Endodermal cell (in vitro differentiated cells): ENCODE measurements around the gene RANBP10. TPM values are rescaled to one million over a fixed set of nuclear protein-coding genes. Genes with fewer than 3 reads are reported as not detected.

Source experiments
- DNase-seq: peaks from one replicate; pipeline ENCODE4 v3.0.0-alpha.2; 2017
- H3K27ac ChIP-seq: 2 replicates; pipeline ENCODE4 v1.5.1; 2013; ENCODE audit warnings: mild to moderate bottlenecking, low read depth, low read length, moderate library complexity
- H3K27me3 ChIP-seq: 2 replicates; pipeline ENCODE4 v1.6.1; 2013; ENCODE audit warnings: mild to moderate bottlenecking, low read length, moderate library complexity; ENCODE audit not compliant: insufficient read depth, control insufficient read depth, poor library complexity, severe bottlenecking
- H3K36me3 ChIP-seq: 2 replicates; pipeline ENCODE4 v1.7.0; 2013; ENCODE audit warnings: mild to moderate bottlenecking, low read length, moderate library complexity; ENCODE audit not compliant: control insufficient read depth, insufficient read depth
- H3K4me1 ChIP-seq: one replicate; pipeline ENCODE4 v1.7.0; 2013; ENCODE audit warnings: low read length; ENCODE audit not compliant: control insufficient read depth, insufficient read depth
- H3K4me3 ChIP-seq: 2 replicates; pipeline ENCODE4 v1.5.1; 2013; ENCODE audit warnings: mild to moderate bottlenecking, low read length, moderate library complexity
- H3K9ac ChIP-seq: 2 replicates; pipeline ENCODE4 v1.6.1; 2013; ENCODE audit warnings: mild to moderate bottlenecking, low read length, moderate library complexity; ENCODE audit not compliant: poor library complexity, severe bottlenecking; ENCODE audit errors: extremely low read depth
- H3K9me3 ChIP-seq: 2 replicates; pipeline ENCODE4 v1.6.1; 2013; ENCODE audit warnings: mild to moderate bottlenecking, low read length, moderate library complexity; ENCODE audit not compliant: control insufficient read depth
- H3K27ac Mint-ChIP-seq: 2 replicates; pipeline ENCODE4 v1.8.0; 2020; ENCODE audit warnings: mixed read lengths
- H3K27me3 Mint-ChIP-seq: 2 replicates; pipeline ENCODE4 v1.8.0; 2021; ENCODE audit warnings: mild to moderate bottlenecking, mixed read lengths; ENCODE audit not compliant: insufficient read depth
- H3K36me3 Mint-ChIP-seq: 2 replicates; pipeline ENCODE4 v1.8.0; 2020; ENCODE audit warnings: low read depth, mixed read lengths
- H3K4me1 Mint-ChIP-seq: 2 replicates; pipeline ENCODE4 v1.8.0; 2020; ENCODE audit warnings: mixed read lengths
- H3K4me3 Mint-ChIP-seq: 2 replicates; pipeline ENCODE4 v1.8.0; 2020; ENCODE audit warnings: mild to moderate bottlenecking, moderate library complexity, mixed read lengths
- H3K9me3 Mint-ChIP-seq: 2 replicates; pipeline ENCODE4 v1.8.0; 2020; ENCODE audit warnings: mild to moderate bottlenecking, mixed read lengths
- WGBS, 2 experiments: methylation state at CpG; one replicate each; pipeline versions ENCODE4 v1.1.5 to v1.1.7; 2013; ENCODE audit warnings: missing lambda C conversion rate in 2 of 2, mixed read lengths in 1 of 2; ENCODE audit not compliant: insufficient coverage in 1 of 2, insufficient read length in 1 of 2; 5-methylcytosine and 5-hydroxymethylcytosine counted together
- long read RNA-seq, 4 experiments: library from polyadenylated mRNA in 2 of 4; library from RNA in 1 of 4; library from capped mRNA in 1 of 4; stranded (forward) in 3 of 4; unstranded in 1 of 4; transcript quantifications; one replicate each; pipeline ENCODE4 v2.0.0, GENCODE V29; 2020 to 2021; ENCODE audit warnings: inconsistent platforms in 1 of 4
- polyA plus RNA-seq, 2 experiments: library from polyadenylated mRNA; stranded (reverse); fragments of 50-300 nt; gene quantifications; one replicate each; pipeline ENCODE4 v1.2.3, GENCODE V29; 2013
- total RNA-seq, 2 donors: library from RNA; stranded (reverse); fragmentation: NEBNext Ultra II Directional in 1 of 2; extraction: Animal tissue kit (Norgen Biotek cat#: 25700) in 1 of 2; gene quantifications; 2 replicates in 1 of 2; 3 replicates in 1 of 2; pipeline ENCODE4 v1.2.1, GENCODE V29; 2021
- TF ChIP-seq, protein P1 (sequence below): fragments of 200-600 bp; sonication (generic); conservative IDR thresholded peaks from 2 replicates; pipeline ENCODE4 v1.5.0; 2021; ENCODE audit warnings: antibody characterized with exemption, mild to moderate bottlenecking

Gene RANBP10
- 10 to 100 TPM; 19.2 to 22.5 TPM for total RNA-seq
- polyA plus RNA-seq (2013, experiment 1 of 2), result 16.3 TPM
- 14.2 TPM for polyA plus RNA-seq (2013, experiment 2 of 2)
- long read RNA-seq, experiment 1, partial matches to known transcripts, result 2 of 7 reads
- long read RNA-seq, experiment 1, other reads (novel, unspliced or antisense), result 5 of 7 reads
- long read RNA-seq, experiment 2, full-length matches to known transcripts, result 13 of 31 reads
- long read RNA-seq, experiment 2, partial matches to known transcripts, result 5 of 31 reads
- long read RNA-seq, experiment 2, other reads (novel, unspliced or antisense), result 13 of 31 reads
- long read RNA-seq, experiment 3, full-length matches to known transcripts, result 24 of 45 reads
- long read RNA-seq, experiment 3, partial matches to known transcripts, result 5 of 45 reads
- long read RNA-seq, experiment 3, other reads (novel, unspliced or antisense), result 16 of 45 reads
- long read RNA-seq, experiment 4, partial matches to known transcripts, result 3 of 4 reads
- long read RNA-seq, experiment 4, other reads (novel, unspliced or antisense), result 1 of 4 reads

DNA sequence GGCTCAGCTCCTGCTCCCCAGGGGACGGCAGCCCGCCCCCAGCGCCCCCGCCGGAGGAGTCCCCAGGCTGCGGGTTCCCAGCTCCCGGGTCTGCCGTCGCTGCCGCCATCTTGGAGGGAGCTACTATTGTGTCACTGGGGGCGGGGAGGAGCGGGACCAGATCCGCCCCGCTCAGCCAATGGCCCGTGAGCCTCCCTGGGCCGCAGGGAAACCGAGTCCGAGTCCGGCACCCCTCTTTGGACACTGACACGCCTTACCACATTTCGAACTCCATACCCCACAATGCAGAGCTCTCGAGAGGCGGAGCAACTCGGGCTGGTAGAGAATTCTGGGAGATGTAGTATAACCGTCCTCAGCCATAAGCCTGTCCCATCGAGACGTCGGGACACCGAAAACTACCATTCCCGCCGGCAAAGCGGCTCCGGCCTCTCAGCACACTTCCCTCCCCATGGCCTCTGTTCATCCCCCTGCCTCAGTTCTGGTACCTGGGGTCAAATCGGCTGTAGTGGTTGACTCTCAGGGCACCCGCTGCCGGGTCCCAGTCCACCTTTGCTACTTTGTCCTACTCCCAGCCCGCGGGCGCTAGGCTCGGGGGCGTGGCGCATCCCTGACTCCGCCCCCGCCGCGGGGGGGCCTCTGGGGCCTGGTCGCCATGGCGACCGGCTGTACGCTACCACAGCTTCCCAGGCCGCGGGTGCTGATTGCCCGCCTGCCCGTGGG lies at the start of gene RANBP10, which contains the start of gene TSNAXIP1:
RANBP10 (minus strand) TSS at position 133 of the 720 bp plus-strand sequence; CDS start at position 109, 24 bp downstream.
TSNAXIP1 (plus strand) TSS at position 462 of the 720 bp plus-strand sequence. CDS start 261 bp downstream, outside the sequence.
- no peaks in the 10 kb centered on the region for H3K9me3 ChIP-seq
- Mint-ChIP-seq H3K27me3 (peaks cover 2% of the 10 kb centered on the region), H3K4me1 (peaks cover 18% of the 10 kb centered on the region), H3K9me3 (no peaks in the 10 kb centered on the region), H3K36me3 (peaks cover 27% of the 10 kb centered on the region), H3K27ac (peak within 1 kb of the TSS; percentile 99), H3K4me3 (peak within 1 kb of the TSS; percentile 89)
- TF ChIP-seq, protein P1, sequence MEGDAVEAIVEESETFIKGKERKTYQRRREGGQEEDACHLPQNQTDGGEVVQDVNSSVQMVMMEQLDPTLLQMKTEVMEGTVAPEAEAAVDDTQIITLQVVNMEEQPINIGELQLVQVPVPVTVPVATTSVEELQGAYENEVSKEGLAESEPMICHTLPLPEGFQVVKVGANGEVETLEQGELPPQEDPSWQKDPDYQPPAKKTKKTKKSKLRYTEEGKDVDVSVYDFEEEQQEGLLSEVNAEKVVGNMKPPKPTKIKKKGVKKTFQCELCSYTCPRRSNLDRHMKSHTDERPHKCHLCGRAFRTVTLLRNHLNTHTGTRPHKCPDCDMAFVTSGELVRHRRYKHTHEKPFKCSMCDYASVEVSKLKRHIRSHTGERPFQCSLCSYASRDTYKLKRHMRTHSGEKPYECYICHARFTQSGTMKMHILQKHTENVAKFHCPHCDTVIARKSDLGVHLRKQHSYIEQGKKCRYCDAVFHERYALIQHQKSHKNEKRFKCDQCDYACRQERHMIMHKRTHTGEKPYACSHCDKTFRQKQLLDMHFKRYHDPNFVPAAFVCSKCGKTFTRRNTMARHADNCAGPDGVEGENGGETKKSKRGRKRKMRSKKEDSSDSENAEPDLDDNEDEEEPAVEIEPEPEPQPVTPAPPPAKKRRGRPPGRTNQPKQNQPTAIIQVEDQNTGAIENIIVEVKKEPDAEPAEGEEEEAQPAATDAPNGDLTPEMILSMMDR, result no peak
- no peaks in the 10 kb centered on the region for H3K27me3 ChIP-seq
- H3K27ac ChIP-seq, result peak within 1 kb of the TSS; percentile 78
- H3K4me1 ChIP-seq, result no peaks in the 10 kb centered on the region
- 0 to 1% methylated on average over 28 to 54 of the region's 54 CpGs for WGBS, 2 experiments
- peak within 1 kb of the TSS; percentile 95 for H3K9ac ChIP-seq
- DNase-seq, result peak; percentile 99
- peak within 1 kb of the TSS; percentile 98 for H3K4me3 ChIP-seq
- H3K36me3 ChIP-seq, result peaks cover 14% of the 10 kb centered on the region

DNA sequence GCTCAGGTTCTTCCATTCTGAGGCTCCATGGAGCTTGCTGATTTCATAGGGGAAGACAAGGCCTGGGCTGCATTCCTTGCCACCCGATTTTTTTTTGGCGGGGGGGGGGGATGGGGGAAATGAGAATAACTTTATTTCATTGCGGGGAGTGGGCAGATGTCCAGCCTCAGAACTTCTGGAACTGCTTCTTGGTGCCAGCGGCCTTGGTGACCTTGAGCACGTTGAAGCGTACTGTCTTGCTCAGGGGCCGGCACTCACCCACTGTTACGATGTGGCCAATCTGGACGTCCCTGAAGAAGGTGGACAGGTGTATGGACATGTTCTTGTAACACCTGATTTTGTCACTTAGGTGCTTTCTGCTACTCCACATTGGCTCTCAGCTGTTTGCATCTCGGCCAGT lies 49.4 kb upstream of the RANBP10 start:
- 96% methylated on average over 4 to 10 of the region's 10 CpGs for WGBS, 2 experiments
- Histone ChIP-seq H3K9ac (no peak overlapping the region), H3K9me3 (no peaks in the 10 kb centered on the region), H3K27me3 (no peaks in the 10 kb centered on the region), H3K27ac (no peak overlapping the region), H3K36me3 (peaks cover 41% of the 10 kb centered on the region), H3K4me1 (peaks cover 22% of the 10 kb centered on the region), H3K4me3 (no peak overlapping the region)
- peaks cover 38% of the 10 kb centered on the region for H3K4me1 Mint-ChIP-seq
- H3K4me3 Mint-ChIP-seq, result no peak overlapping the region
- no peak for DNase-seq
- H3K36me3 Mint-ChIP-seq, result peaks cover 32% of the 10 kb centered on the region
- H3K9me3 Mint-ChIP-seq, result no peaks in the 10 kb centered on the region
- H3K27ac Mint-ChIP-seq, result peak overlapping the region; percentile 91
- TF ChIP-seq, protein P1, result no peak
- H3K27me3 Mint-ChIP-seq, result no peaks in the 10 kb centered on the region

DNA sequence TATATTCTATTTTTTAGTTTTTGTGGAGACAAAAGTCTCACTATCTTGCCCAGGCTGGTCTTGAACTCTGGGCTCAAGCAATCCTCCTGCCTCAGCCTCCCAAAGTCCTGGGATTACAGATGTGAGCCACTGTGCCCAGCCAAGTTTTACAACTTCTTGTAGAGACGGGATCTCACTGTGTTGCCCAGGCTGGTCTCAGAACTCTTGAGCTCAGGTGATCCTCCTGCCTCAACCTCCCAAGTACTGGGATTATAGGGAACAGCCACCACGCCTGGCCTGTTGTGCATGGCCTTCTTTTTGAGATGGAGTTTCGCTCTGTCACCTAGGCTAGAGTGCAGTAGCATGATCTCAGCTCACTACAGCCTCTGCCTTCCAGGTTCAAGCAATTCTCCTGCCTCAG lies 47.3 kb upstream of the RANBP10 start:
- Mint-ChIP-seq H3K36me3 (peaks cover 31% of the 10 kb centered on the region), H3K9me3 (no peaks in the 10 kb centered on the region), H3K4me1 (peaks cover 41% of the 10 kb centered on the region), H3K27me3 (no peaks in the 10 kb centered on the region), H3K4me3 (no peak overlapping the region), H3K27ac (no peak overlapping the region)
- TF ChIP-seq, protein P1, result no peak
- peaks cover 42% of the 10 kb centered on the region for H3K36me3 ChIP-seq
- no peaks in the 10 kb centered on the region for H3K27me3 ChIP-seq
- H3K9me3 ChIP-seq, result no peaks in the 10 kb centered on the region
- 93 to 100% methylated on average over 2 to 3 of the region's 3 CpGs for WGBS, 2 experiments
- H3K4me3 ChIP-seq, result no peak overlapping the region
- no peak overlapping the region for H3K9ac ChIP-seq
- H3K4me1 ChIP-seq, result peaks cover 22% of the 10 kb centered on the region
- no peak overlapping the region for H3K27ac ChIP-seq
- no peak for DNase-seq
